Activated T-helper 1 cell treated with Interleukin-2 at 50 U/mL for 16 hours (primary cell): ENCODE data around the gene ZBP1.
A peak's percentile ranks its signal among the peaks of the same experiment; 100 is the strongest.

Experiments
- DNase-seq: peaks from one replicate; pipeline ENCODE4 v3.0.0-alpha.2; 2020; ENCODE audit warnings: low read depth

The ZBP1 gene

DNA sequence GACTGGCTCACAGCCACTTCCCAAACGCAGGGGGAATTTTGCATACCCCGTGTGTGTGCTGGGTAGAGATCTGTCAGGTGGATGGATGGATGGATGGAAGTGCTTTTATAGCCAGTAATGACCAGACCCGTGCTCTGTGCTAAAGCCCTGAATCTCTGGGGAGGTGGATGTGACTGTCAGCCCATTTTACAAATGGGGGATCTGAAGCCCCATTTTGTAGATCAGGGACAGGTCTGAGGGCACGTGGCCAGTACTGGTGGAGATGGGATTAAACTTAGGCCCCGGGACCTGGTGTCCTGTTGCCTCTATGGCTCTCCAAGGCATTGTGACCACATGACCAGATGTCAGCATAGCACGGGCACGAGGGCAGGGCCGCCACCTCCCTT is 38.2 kb upstream of the ZBP1 start:
- no peak for DNase-seq

DNA sequence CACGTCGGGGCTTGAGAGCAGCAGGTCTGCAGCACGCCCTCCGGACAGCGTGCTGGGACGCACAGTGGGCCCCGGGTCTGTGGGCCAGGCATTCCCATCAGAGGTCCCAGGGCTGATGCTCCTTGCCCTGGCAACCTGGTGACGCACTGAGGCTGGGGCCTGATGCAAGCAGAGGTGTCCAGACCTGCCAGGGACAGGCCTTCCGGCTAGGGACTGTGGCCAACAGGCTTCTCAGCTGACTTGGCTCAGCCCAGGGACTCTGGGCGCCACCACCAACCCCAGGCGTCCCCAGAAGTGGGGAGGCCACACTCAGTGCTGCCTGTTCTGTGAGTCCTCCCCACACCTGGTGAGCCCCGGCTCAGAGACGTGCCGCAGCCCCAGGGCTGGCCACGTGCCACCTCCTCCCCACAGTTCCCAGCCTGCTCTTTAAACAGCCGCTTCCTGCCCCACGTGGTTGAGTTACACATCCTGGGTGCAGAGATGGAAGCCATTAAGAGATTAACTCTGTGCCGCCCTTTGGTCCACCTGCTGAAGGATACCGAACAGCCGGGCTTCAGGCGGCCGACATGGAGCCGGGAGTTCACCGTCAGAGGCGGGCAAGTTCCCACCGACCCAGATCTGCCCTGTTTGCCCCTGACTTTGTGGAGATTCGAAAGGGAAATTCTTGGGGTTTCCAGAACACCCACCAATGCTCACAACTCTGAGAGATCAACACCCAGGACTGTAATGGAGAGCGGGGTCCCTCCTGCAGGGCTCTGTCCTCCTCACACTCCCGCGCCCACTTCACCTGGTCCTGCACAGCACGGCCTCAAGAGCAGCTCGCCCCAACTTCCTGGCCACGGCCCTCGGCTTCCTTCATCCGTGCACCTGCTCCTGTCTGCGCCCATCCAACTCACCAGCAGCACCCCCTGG is 37.6 kb upstream of the ZBP1 start:
- DNase-seq = peak; percentile 34

DNA sequence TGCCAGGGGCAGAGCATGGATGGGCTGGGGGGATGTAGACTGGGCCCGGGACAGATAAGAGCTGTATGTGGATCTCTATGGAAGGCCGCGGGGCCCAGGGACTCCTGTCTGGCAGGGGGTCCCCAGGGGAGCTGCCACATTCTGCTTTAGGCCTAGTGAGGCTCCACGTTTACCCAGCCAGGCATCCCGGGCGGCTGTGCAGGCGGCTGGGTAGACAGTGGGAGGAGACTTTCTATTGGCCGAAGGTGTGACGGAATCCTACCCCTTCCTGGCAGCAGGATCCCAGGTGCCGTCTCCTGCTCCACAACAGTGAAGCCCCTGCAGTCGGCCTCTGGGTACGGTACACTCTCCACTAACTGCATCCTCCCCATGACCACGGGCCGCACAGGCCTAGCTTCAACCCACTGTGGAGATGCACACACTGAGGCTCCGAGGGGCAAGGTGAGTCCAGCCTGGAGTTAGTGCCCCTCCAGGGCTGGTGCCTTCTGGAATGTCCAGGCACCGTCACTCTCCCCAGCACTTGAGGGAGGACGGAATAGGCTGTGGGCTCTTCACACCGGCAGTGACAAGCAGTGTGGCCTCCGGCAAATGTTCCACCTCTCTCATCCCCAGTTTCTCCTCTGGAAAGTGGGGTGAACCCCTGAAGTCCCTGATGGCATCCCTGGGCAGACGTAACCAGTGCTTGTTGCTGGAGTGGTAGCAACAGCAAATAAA is 36.8 kb upstream of the ZBP1 start:
- DNase-seq = no peak

GRCh38 chr20:57656252-57656820 is 36.1 kb upstream of the ZBP1 start:
- DNase-seq = no peak

DNA sequence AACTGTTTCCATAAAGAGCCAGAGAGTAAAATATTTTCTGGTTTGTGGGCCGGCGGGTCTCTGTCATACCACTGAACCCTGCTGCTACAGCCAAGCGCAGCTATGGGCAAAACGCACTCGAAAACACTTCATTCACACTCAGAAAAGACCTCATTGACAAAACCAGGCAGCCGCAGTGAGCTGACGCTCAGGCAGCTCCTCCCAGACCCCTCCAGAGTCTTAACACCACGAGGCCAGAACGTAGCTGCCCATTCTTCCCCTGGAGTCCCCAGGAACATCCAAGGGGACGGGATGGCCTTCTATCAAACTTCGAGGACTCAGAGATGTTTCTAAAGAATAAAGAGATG is 35.6 kb upstream of the ZBP1 start:
- no peak for DNase-seq

GRCh38 chr20:57654998-57655808 is 35.0 kb upstream of the ZBP1 start:
- no peak for DNase-seq

DNA sequence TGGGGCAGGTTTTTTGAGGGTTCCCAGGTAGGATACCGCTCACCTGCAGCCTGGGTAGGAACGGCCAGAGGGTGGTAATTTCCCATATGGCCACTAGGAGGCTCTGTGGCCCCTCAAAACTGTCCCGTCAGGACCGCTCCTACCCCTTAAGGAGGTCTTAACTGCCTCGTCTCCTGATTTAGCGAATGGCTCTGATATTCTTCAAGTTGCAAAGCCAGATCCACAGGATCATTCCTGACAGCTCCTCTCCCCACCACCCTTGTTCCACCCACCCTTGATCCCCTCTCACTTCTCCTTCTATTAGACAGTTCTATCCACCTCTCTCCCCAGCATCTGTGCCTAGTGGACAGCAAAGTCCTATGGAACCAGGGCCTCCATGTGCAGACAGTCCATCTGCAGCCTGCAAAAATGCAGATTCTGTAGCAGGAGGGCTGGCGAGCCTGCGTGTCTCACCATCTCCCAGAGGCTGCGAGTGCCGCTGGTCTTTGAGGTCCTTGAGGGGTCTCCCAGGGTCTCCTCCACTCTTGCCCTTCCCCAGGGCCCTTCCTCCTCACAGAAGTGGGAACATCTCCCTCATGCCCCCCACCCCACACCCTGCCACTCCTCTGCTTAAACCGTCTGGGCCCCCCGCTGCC is 34.3 kb upstream of the ZBP1 start:
- DNase-seq = peak; percentile 36

DNA sequence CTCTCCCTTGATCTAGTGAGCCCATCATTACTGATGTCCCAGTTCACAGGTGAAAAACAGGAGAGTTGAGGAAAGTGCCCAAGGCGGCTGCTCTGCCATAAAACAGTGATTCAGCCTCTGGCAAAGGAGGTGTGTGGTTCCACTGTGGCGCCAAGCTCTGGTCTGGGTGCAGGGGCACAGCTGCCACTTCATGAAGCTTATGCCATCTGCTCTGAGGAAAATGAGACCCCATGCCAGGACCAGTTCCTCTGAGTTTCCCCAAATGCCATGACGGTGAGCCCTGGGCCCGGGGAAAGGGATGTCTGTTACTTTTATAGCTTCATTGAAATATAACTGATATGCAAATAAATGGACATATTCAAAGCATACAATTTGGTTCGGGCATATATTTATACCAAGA is 33.7 kb upstream of the ZBP1 start:
- DNase-seq = no peak

DNA sequence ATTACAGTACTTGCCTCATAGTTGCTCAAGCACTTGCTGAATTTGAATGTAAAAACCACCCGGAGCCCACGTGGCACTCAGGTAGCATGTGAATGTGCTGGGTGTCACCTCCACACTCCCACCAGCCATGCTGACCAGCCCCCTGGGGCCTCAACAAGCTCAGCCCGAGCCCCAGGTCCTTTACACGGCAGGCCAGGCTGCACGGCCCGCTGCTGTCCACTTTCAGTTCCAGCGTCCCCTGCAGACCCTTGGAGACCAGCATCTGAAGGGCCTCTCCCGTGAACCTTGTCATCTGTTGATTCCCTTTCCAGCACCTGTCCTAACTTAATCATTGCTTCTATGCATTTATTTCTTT is 33.3 kb upstream of the ZBP1 start:
- no peak for DNase-seq

DNA sequence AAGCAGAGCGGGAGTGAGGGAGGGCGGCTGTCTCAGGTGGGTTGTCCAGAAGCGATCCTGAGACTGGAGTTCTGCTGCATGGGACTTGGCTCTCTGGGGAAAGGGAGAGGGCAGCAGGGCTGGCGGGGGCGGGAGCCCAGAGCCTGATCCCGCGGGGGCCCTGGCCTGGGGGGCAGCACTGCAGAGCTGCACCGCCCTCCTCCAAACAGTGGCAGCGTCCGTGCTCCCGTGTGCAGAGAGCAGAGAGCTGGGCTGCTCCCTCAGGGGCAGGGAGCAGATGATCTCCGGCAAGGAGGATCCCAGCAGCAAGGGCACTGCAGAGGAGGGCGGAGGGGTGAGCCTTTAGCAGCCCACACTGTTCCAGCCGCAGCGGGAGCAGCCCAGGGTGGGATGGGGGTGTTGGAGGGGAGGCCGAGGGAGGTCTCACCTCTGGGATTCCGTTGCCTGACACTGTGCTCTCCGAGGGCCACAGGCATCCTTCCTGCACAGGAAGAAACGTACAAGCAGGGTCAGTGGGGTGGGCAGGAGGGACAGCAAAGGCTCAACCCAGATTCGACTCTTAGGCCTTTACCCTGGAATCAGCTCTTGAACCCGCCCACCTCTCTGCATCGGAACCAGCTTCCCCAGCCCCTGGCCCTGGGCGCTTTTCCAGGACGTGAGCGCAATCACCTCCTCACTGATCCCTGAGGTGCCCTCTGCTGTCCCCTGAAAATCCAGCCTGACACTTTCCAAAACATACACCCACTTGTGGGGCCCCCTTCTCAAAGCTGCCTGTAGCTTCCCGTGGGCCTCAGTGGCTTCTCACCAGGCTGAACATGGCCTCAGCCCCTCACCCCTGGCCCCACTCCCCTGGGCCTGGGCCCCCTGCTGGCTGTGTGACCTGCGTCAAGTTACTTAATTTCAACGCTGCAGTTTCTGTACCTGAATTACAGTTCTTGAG is 32.6 kb upstream of the ZBP1 start:
- no peak for DNase-seq

- DNase-seq = no peak
Measured at GRCh38 chr20:57651881-57652605, 31.8 kb upstream of the ZBP1 start.

- no peak for DNase-seq
Measured at GRCh38 chr20:57650756-57651483, 30.7 kb upstream of the ZBP1 start.

DNA sequence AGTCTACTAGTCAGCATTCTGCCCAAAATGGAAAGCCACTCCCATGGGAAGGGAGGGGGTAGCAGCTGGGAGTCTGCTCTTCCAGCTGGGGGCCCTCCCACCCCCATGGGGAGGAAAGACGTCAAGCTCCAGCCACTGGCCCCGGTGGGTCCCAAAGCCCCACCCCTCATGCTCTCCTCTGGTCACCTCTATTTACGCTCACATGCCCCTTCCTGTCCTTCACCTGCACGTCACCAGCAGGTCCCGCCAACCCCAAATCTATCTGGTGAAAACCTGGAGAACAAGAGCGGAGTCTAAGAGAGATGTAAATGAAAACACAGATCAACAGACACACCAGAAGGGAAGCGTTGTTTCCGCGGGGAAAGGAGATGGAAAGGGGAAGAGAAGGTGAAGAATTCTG is 30.0 kb upstream of the ZBP1 start:
- DNase-seq = no peak

DNA sequence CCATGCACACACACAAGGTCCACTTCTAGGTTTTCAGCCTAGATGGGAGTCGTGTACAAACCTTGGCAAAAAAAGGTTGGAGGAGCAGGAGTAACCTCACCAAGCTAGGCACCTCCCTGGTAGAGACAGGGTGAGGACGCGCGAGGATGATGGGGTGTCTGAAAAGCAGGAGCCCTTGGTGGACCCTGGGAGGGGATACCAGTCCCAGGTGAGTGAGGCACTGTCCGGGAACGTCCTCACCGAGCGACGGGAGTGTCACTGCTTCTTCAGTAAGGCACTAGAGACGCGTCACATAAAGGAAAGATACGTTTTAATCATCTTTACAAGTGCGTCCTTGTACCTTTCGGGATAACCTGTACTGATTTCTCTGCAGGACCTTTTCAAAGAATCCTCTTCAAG is 29.4 kb upstream of the ZBP1 start:
- no peak for DNase-seq

- DNase-seq = no peak
Measured at GRCh38 chr20:57648878-57649616, 28.8 kb upstream of the ZBP1 start.

DNA sequence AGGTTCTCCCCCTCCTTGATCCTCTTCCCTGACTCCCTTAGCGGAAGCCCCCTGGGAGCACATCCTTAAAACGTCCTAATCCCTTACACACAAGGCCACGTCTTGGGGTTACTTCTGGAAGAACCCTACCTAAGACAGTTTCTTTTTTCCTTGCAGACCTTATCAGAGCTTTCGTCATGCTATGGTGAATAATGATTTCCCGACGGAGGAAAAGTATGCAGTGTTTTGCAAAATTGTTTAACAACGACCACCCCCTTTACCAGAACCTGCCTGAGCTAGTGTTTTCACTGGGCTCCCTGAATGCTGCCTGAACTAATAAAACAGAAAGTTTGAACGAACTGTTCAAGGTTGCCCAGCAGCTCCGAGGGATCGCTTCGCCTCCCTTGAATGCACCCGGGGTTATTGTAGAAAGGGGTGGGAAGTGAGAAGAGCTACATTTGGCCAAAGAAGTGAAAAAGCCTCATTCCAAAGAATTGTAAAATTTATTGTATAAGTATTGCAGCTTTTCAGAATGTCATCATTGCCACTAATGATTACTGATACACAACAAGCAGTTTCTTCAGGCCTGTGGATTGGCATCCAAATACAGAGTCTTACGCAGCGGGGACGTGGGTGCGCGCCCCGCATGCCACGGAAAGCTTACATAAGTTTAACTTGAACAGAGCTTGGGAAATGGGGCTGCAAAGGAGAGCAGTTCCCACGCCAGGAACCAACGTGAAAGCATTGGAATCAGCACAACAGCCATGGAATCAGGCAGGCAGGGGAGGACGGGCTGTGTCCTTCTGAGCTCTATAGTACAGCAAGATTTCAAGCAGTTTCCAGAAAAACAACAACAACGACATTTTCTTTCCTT is 27.9 kb upstream of the ZBP1 start:
- no peak for DNase-seq

DNA sequence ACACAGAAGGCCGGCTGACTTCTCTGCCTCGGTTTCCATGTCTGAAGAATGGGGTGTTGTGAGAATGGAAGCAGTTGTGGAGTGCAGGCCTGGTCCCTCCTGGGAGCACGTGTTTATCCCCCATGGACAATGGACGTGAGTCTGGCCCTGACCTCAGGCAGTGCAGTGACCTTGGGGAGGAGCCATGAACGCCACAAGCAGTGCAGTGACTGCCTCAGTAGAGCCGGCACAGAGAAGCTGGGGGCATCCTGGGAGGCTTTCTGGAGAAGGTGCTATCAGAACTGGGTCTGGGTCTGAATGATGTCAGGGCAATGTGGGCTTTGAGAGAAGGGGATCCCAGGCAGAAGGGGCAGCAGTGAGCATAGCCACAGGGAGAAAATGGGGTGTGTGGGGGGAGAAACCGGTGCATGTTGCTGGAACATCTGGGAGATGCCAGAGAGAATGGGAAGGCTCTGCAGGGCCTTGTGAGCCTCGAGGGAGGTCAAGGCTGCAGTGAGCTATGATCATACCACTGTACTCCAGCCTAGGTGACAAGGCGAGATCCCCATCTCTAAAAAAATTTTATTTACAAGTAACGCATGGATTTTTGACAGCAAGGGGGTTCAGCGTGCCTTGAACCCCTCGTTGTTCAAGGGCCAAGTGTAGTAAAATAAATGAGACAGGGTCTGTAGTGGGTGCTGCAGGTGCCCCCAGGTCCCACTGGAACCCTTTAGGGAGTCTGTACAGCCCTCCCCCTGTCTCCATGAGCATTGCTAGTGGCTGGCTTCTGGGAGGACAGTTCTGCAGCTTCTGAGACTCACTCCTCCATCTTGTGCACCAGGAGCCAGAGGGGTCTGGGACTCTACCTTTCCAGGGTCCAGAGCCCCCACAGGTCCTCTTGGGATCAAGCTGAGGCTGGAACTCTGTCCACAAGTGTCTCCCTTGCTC is 27.0 kb upstream of the ZBP1 start:
- no peak for DNase-seq
